Thoracic aorta (tissue), 2 donors: Measurements from ENCODE around the gene TAS2R60. TPM values are rescaled to one million over a fixed set of nuclear protein-coding genes. Genes with fewer than 3 reads are reported as not detected.
"Not testable (repeated sequence)": the region's sequence is repeated elsewhere in the genome, so short reads cannot be mapped to it uniquely, and the experiment has no call there.

ENCODE experiments used
- ATAC-seq: fragments of 150-250 bp; one replicate; pipeline ENCODE4 v1.8.0; 2017; ENCODE audit warnings: low read depth; ENCODE audit not compliant: insufficient number of reproducible peaks, low FRiP score
- DNase-seq: peaks from one replicate; pipeline ENCODE4 v3.0.0-alpha.2; 2020; ENCODE audit warnings: low spot score
- H3K27ac ChIP-seq, 2 donors: fragments of 200-600 bp; sonication (generic); 1 replicate in 1 of 2; 2 replicates in 1 of 2; pipeline ENCODE4 v1.5.1; 2016; ENCODE audit warnings: mild to moderate bottlenecking in 2 of 2, moderate library complexity in 2 of 2
- H3K27me3 ChIP-seq: fragments of 200-600 bp; sonication (generic); replicated peaks from 2 replicates; pipeline ENCODE4 v1.6.0; 2016; ENCODE audit warnings: mild to moderate bottlenecking; ENCODE audit not compliant: insufficient read depth
- H3K36me3 ChIP-seq: fragments of 200-600 bp; sonication (generic); one replicate; pipeline ENCODE4 v1.5.1; 2016
- H3K4me1 ChIP-seq, 2 donors: fragments of 200-600 bp; sonication (generic); 1 replicate in 1 of 2; 2 replicates in 1 of 2; pipeline versions ENCODE4 v1.5.1 to v1.6.0; 2016; ENCODE audit warnings: low read depth in 2 of 2, mild to moderate bottlenecking in 1 of 2; ENCODE audit not compliant: control insufficient read depth in 1 of 2
- H3K4me3 ChIP-seq: fragments of 200-600 bp; sonication (generic); 2 replicates; pipeline ENCODE4 v1.5.1; 2016; ENCODE audit warnings: mild to moderate bottlenecking
- H3K9me3 ChIP-seq: fragments of 200-600 bp; sonication (generic); 2 replicates; pipeline ENCODE4 v1.5.1; 2016
- total RNA-seq, 2 donors: library from RNA; depleted of rRNA; stranded (reverse); fragments of >200 nt; gene quantifications; one replicate each; pipeline versions ENCODE4 v1.1.0 to v1.2.3, GENCODE V29; 2016
- TF ChIP-seq, protein P1 (sequence below): fragments of 200-600 bp; sonication (generic); IDR thresholded peaks from one replicate; pipeline ENCODE4 v1.5.1; 2019; ENCODE audit warnings: antibody characterized with exemption

Gene TAS2R60
- total RNA-seq, 2 donors from 2014 or later: 8.5 TPM; not detected in 1

DNA sequence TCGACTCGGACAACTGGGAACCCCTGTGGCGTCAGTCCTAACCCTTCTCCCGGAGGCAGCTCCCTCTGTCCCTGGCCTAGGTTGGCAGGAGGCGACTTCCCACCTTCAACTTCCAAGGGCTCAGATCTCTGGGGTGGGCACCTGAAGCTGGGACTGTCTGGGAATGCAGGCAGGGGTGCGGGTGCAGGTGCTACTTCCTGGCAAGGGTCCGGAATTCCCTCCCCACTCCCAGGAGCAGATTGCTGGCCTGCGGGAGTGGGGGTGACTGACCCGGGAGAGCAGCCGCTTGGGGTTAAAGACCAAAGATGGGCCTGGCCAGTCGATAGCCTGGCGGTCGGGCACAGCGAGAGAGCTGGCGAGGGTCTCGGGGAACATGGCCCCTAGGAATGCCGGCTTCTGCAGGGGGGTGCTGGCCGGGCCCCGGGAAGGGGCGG, 35.0 kb upstream of the TAS2R60 start:
- no peaks in the 10 kb centered on the region for H3K27me3 ChIP-seq
- H3K27ac ChIP-seq: no peak overlapping the region
- DNase-seq (no peak), ATAC-seq (no peak)
- H3K4me1 ChIP-seq: peaks cover 19 to 42% of the 10 kb centered on the region in 2 donors
- TF ChIP-seq, protein P1, sequence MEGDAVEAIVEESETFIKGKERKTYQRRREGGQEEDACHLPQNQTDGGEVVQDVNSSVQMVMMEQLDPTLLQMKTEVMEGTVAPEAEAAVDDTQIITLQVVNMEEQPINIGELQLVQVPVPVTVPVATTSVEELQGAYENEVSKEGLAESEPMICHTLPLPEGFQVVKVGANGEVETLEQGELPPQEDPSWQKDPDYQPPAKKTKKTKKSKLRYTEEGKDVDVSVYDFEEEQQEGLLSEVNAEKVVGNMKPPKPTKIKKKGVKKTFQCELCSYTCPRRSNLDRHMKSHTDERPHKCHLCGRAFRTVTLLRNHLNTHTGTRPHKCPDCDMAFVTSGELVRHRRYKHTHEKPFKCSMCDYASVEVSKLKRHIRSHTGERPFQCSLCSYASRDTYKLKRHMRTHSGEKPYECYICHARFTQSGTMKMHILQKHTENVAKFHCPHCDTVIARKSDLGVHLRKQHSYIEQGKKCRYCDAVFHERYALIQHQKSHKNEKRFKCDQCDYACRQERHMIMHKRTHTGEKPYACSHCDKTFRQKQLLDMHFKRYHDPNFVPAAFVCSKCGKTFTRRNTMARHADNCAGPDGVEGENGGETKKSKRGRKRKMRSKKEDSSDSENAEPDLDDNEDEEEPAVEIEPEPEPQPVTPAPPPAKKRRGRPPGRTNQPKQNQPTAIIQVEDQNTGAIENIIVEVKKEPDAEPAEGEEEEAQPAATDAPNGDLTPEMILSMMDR: no peak
- no peaks in the 10 kb centered on the region for H3K9me3 ChIP-seq
- peak overlapping the region; percentile 49 for H3K4me3 ChIP-seq
- H3K36me3 ChIP-seq: no peaks in the 10 kb centered on the region

DNA sequence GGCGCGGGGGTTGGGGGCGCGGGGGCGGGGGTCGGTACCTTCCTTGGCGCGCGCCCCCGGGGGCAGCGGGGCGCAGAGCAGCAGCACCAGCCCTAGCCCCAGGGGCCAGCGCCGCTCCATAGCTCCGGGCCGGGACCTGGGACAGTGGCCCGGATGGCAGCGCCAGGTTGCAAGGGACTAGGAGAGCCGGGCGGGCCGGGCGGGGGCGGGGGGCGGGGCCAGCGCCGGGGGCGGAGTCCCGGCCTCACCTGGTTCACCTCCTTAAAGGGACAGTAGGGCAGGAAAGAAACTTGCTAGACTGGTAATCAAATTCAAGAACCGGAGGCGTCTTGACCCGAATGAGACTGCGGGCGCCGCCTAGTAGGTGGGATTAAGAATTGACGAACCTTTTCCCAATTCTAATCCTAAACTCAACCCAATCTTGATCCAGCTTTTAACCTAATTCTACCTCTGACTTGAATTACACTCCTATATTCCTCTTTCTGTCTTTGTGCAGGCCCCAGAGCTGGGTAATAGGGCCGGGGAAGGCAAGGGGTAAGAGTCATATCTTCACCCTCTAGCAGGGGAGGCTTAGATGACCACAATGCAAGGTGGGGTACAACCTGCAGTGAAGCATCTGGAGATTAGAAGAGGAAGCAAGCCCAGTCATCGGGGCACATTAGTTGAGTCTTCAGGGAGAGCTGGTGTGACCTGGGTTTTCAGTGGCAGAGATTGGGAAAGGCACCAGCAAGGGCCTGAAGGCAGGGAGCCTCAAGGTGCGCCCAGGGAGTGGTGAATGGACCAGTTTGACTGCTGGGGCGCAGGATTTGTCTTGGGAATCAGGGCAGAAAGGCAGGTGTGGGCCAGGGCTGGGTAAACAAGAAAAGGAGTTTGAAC, 34.3 kb upstream of the TAS2R60 start, which contains the start of gene EPHA1:
TSS of gene EPHA1 (minus strand) at position 171 of the 876 bp plus-strand sequence. CDS start at position 120, 51 bp downstream.
- no peak for ATAC-seq
- H3K27me3 ChIP-seq: no peaks in the 10 kb centered on the region
- no peak within 1 kb of the TSS for H3K27ac ChIP-seq
- peaks cover 19 to 42% of the 10 kb centered on the region in 2 donors for H3K4me1 ChIP-seq
- H3K9me3 ChIP-seq: no peaks in the 10 kb centered on the region
- H3K36me3 ChIP-seq: no peaks in the 10 kb centered on the region
- no peak for DNase-seq
- TF ChIP-seq, protein P1: peak; percentile 19
- H3K4me3 ChIP-seq: peak within 1 kb of the TSS; percentile 49

DNA sequence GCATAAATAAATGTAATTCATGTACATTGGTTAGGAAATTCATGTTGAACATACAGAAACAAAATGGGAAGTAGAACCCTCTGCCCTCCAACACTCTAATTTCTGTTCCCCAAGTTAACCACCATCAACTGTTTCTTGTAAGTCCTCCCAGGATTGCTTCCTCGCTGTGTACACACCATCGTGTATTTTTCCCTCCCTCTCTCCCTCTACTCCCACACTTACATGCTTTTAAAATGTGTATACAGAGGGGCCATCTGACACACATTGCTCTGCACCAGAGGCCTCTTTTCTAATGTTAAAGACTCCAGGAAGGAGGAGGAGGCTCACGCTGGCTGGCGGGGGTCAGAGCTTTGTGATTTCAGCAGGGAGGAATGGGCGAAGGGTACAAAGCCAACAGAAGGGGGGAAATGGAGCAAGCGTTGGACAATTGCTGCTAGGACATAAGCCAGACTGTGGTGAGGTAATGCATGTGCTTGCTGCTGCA, 32.7 kb upstream of the TAS2R60 start:
- Histone ChIP-seq H3K9me3 (no peaks in the 10 kb centered on the region), H3K27ac (no peak overlapping the region), H3K4me1 (peaks cover 19 to 42% of the 10 kb centered on the region in 2 donors), H3K4me3 (peak overlapping the region; percentile 18), H3K36me3 (no peaks in the 10 kb centered on the region), H3K27me3 (no peaks in the 10 kb centered on the region)
- no peak for DNase-seq
- no peak for ATAC-seq
- TF ChIP-seq, protein P1: no peak

DNA sequence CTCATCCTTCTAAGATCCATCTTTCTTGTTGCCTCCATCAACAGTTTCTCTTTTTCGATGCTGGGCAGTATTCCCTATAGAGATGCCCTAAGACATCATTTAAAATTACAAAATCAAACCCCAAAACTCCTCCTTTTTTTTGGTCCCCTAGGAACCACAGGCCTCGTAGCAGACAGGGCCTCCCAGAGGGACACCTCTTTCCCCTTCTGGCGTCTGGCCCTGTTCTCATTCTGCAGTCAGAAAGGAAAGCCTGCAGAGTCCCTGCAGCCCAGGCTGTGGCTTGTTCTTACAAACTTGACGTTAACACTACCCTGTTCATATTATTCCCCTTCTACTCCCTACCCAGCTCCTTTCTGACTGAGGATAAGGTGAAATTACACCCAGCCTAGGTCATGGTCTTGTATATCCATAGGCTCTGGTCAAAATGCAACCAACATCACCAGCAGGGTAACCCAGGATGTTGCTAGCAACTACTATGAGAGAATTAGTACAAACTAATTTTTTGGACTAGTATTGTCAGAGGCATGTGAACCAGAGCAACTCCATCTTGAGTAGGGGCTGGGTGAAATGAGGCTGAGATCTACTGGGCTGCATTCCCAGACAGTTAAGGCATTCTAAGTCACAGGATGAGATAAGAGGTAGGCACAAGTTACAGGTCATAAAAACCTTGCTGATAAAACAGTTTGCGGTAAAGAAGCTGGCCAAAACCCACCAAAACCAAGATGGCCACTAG, 31.1 kb upstream of the TAS2R60 start:
- Histone ChIP-seq H3K4me1 (peaks cover 19 to 42% of the 10 kb centered on the region in 2 donors), H3K27me3 (no peaks in the 10 kb centered on the region), H3K27ac (no peak overlapping the region), H3K9me3 (no peaks in the 10 kb centered on the region), H3K4me3 (no peak overlapping the region), H3K36me3 (no peaks in the 10 kb centered on the region)
- DNase-seq (no peak), ATAC-seq (no peak)
- TF ChIP-seq, protein P1: no peak

DNA sequence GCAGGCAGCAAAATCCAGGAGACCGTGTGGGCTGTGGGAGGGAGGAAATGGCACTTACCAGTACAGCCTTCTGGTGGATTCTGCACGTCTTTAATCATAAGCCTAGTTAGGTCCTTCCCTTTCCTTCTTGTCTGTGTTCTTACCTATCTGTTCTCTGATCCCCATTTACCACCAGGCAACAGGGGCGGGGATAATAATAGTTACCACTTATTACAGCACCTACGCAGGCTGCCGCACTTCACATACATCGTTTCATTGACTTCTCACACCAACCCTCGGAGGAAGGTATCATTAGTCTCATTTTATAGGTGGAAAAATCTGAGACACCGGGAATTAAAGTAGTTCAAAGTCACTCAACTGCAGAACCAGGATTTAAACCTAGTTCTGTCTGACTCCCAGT, 30.1 kb upstream of the TAS2R60 start:
- Histone ChIP-seq H3K4me1 (peaks cover 19 to 38% of the 10 kb centered on the region in 2 donors), H3K4me3 (no peak overlapping the region), H3K27me3 (no peaks in the 10 kb centered on the region), H3K9me3 (no peaks in the 10 kb centered on the region), H3K27ac (no peak overlapping the region), H3K36me3 (no peaks in the 10 kb centered on the region)
- TF ChIP-seq, protein P1: no peak
- ATAC-seq: no peak
- DNase-seq: no peak

DNA sequence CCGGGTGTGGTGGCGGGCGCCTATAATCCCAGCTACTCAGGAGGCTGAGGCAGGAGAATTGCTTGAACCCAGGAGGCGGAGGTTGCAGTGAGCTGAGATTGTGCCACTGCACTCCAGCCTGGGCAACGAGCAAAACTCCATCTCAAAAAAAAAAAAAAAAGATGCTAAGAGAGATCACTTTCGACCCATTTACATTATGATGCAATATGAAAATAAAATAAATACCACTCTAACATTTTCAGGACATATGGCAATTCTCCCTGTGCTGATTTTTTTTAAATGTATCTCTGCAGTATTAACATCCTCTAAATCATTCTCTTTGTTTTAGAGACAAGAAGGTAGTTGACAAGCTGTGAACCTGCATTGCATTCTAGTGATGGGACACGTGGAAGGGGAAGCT, 28.0 kb upstream of the TAS2R60 start:
- not testable (repeated sequence) for ATAC-seq, H3K9me3 ChIP-seq, H3K36me3 ChIP-seq, DNase-seq, H3K27me3 ChIP-seq, H3K4me3 ChIP-seq, H3K27ac ChIP-seq
- H3K4me1 ChIP-seq: peaks cover 9 to 23% of the 10 kb centered on the region in 2 donors
